Measurements from ENCODE around the gene TPO.
"Not testable (repeated sequence)": the region's sequence is repeated elsewhere in the genome, so short reads cannot be mapped to it uniquely, and the experiment has no call there.

Gene TPO

GRCh38 chr2:1504311-1504750, 91.1 kb downstream of the TPO start:
- DNase-seq, result no peak

GRCh38 chr2:1505031-1505441, 91.8 kb downstream of the TPO start:
- no peak for DNase-seq

GRCh38 chr2:1509271-1510065, 96.2 kb downstream of the TPO start:
- peak in 2 of 5 donors; percentile 11 to 74 for DNase-seq

- no peak for DNase-seq
Observed at GRCh38 chr2:1510176-1510575, 96.9 kb downstream of the TPO start.

GRCh38 chr2:1511455-1511854, 98.2 kb downstream of the TPO start:
- DNase-seq, result no peak

- DNase-seq, result no peak
Observed at GRCh38 chr2:1512321-1513289, 99.3 kb downstream of the TPO start.

GRCh38 chr2:1514391-1515072, 101.3 kb downstream of the TPO start:
- no peak for DNase-seq

- no peak for DNase-seq
Observed at GRCh38 chr2:1515073-1515430, 101.8 kb downstream of the TPO start.

- DNase-seq, result no peak
Observed at GRCh38 chr2:1515986-1516797, 102.9 kb downstream of the TPO start.

- no peak for DNase-seq
Observed at GRCh38 chr2:1516798-1517060, 103.5 kb downstream of the TPO start.

- not testable (repeated sequence) for DNase-seq
Observed at GRCh38 chr2:1517291-1517690, 104.0 kb downstream of the TPO start.

- no peak for DNase-seq
Observed at GRCh38 chr2:1517786-1518185, 104.5 kb downstream of the TPO start.

- no peak for DNase-seq
Observed at GRCh38 chr2:1518331-1518803, 105.1 kb downstream of the TPO start.

GRCh38 chr2:1518867-1519530, 105.7 kb downstream of the TPO start:
- DNase-seq, result no peak

GRCh38 chr2:1521191-1521877, 108.1 kb downstream of the TPO start:
- DNase-seq, result no peak

GRCh38 chr2:1521878-1522830, 108.9 kb downstream of the TPO start:
- DNase-seq, result no peak

- no peak for DNase-seq
Observed at GRCh38 chr2:1527153-1527992, 114.1 kb downstream of the TPO start.

GRCh38 chr2:1528273-1529064, 115.2 kb downstream of the TPO start:
- DNase-seq, result no peak
